Adrenal gland (tissue), 5 donors: Measurements from ENCODE around the gene MKNK1.

ENCODE experiments used
- CTCF ChIP-seq, 6 experiments: fragments of 450-650 bp in 4 of 6; fragments of 200-600 bp in 2 of 6; sonication (generic) in 1 of 6; IDR thresholded peaks; 1 replicate in 5 of 6; 2 replicates in 1 of 6; pipeline versions ENCODE4 v1.5.1 to v1.8.0; 2016 to 2021; ENCODE audit warnings: antibody characterized with exemption in 6 of 6, mild to moderate bottlenecking in 2 of 6, moderate library complexity in 1 of 6
- POLR2A ChIP-seq, 2 donors: fragments of 450-650 bp; IDR thresholded peaks; one replicate each; pipeline ENCODE4 v1.6.1; 2017; ENCODE audit warnings: antibody characterized with exemption in 2 of 2, mild to moderate bottlenecking in 2 of 2, moderate library complexity in 1 of 2
- donor health status: DM: no; HTN: no; CAD: no.

- no peak for TF ChIP-seq CTCF (IDR thresholded peaks at IDR 0.05)
- TF ChIP-seq POLR2A (IDR thresholded peaks at IDR 0.05): no peak
These were observed 9.0 kb upstream of the MKNK1 start for GRCh38 chr1:46612937-46613660.
